C4-2B (cell line): ENCODE results near the gene HSPA12A.

Experiments
- ZFX ChIP-seq: fragments of 450-650 bp; IDR thresholded peaks from 2 replicates; pipeline ENCODE4 v1.6.1; 2017
- TF ChIP-seq, protein P1 (sequence below): fragments of 450-650 bp; conservative IDR thresholded peaks from 2 replicates; pipeline ENCODE4 v1.5.1; 2017; ENCODE audit warnings: mild to moderate bottlenecking

DNA sequence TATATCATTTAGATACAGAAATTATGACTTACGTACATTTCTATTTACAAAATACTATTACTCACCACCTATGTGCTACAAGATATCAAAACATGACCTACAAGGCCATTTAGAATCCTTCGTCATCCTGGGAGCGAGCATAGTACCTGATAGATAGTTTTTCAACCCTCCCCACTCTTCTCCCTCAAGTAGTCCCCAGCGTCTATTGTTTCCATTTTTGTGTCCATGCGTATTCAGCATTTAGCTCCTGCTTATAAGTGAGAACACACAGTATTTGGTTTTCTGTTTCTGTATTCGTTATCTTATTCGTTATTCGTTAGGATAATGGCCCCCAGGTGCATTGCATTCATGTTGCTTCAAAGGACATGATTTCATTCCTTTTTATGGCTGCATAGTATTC is 93.5 kb downstream of the HSPA12A start:
- TF ChIP-seq, protein P1, sequence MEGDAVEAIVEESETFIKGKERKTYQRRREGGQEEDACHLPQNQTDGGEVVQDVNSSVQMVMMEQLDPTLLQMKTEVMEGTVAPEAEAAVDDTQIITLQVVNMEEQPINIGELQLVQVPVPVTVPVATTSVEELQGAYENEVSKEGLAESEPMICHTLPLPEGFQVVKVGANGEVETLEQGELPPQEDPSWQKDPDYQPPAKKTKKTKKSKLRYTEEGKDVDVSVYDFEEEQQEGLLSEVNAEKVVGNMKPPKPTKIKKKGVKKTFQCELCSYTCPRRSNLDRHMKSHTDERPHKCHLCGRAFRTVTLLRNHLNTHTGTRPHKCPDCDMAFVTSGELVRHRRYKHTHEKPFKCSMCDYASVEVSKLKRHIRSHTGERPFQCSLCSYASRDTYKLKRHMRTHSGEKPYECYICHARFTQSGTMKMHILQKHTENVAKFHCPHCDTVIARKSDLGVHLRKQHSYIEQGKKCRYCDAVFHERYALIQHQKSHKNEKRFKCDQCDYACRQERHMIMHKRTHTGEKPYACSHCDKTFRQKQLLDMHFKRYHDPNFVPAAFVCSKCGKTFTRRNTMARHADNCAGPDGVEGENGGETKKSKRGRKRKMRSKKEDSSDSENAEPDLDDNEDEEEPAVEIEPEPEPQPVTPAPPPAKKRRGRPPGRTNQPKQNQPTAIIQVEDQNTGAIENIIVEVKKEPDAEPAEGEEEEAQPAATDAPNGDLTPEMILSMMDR = no peak
- no peak for TF ChIP-seq ZFX
